Lower leg skin (tissue), 3 donors: Measurements from ENCODE around the gene PFN4.

Source experiments
- CTCF ChIP-seq, 3 donors: fragments of 450-650 bp; IDR thresholded peaks; one replicate each; pipeline ENCODE4 v1.5.1; 2016; ENCODE audit warnings: antibody characterized with exemption in 3 of 3, mild to moderate bottlenecking in 3 of 3, moderate library complexity in 2 of 3
- POLR2A ChIP-seq, 2 donors: fragments of 450-650 bp; IDR thresholded peaks; one replicate each; pipeline ENCODE4 v1.6.1; 2016 to 2017; ENCODE audit warnings: antibody characterized with exemption in 2 of 2, mild to moderate bottlenecking in 1 of 2, moderate library complexity in 1 of 2

GRCh38 chr2:24160761-24161160 is 37.6 kb upstream of the PFN4 start:
- TF ChIP-seq CTCF (IDR thresholded peaks at IDR 0.05) (no peak), POLR2A (IDR thresholded peaks at IDR 0.05) (no peak)
